Activated naive CD4-positive, alpha-beta T cell treated with anti-CD3 and anti-CD28 coated beads, Interleukin-2, amount 50 U/mL, for 72 hours (primary cell): ENCODE measurements around the gene CCDC180. TPM values are rescaled to one million over a fixed set of nuclear protein-coding genes. Genes with fewer than 3 reads are reported as not detected.
"Not testable (repeated sequence)": the region's sequence is repeated elsewhere in the genome, so short reads cannot be mapped to it uniquely, and the experiment has no call there.

Experiments
- ATAC-seq, 2 donors: fragments of 150-1000 bp; cut with Tn5 transposase; 2 replicates each; pipeline ENCODE4 v1.10.0; 2021; ENCODE audit warnings: mild to moderate bottlenecking in 2 of 2, moderate library complexity in 2 of 2
- DNase-seq, 2 donors: peaks; one replicate each; pipeline ENCODE4 v3.0.0; 2021 to 2022; ENCODE audit warnings: low spot score in 2 of 2
- H3K27ac Mint-ChIP-seq, 2 donors: one replicate each; pipeline ENCODE4 v1.8.0; 2022; ENCODE audit warnings: mild to moderate bottlenecking in 2 of 2, mixed read lengths in 2 of 2
- H3K36me3 Mint-ChIP-seq, 2 donors: one replicate each; pipeline ENCODE4 v1.8.0; 2022; ENCODE audit warnings: mixed read lengths in 2 of 2
- H3K9me3 Mint-ChIP-seq, 2 donors: one replicate each; pipeline ENCODE4 v1.8.0; 2022; ENCODE audit warnings: mixed read lengths in 2 of 2
- total RNA-seq, 2 donors: library from RNA; stranded (reverse); gene quantifications; one replicate each; pipeline ENCODE4 v1.2.3, GENCODE V29; 2022

CCDC180 gene
- 1 to 10 TPM in 1 of 2 donors, under 1 TPM in 1; 0.50 to 2.7 TPM for total RNA-seq

DNA sequence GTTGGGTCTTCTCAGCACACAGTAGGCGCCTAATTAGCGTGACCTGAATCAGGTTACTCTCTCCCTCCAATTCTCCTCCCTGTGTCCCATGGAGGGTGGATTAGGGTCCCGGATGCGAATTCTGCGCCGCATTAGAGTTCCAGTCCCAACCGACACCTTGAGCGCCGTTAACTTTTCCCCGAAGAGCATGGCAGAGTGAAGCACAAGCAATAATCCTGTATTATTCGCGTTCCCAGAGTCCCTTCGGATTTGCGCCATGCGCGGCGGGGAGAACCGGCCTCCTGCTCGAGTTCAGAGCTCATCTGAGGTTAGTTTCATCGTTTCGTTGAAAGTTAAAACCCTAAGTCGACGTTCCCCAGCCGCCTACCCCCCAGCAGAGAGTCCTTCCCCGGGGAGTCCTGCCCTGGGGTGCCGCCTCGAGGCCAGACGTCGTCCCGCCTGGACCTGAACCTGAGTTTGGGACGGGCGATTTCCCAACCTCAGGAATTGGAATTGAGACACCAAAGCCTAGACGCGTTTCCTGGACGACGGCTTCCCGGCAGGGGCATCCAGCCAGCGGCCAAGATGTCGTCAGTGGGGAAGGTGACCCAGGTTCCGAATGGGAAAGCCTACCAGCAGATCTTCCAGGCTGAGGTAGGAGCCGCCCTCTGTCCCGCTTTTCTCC is at the start of gene CCDC180:
Gene CCDC180, plus strand, starts transcription at position 160 of the 664 bp plus-strand sequence. Its CDS starts 405 bp downstream, at position 565.
- DNase-seq (no peak), ATAC-seq (no peak)
- Mint-ChIP-seq H3K27ac (no peak within 1 kb of the TSS), H3K36me3 (no peaks in the 10 kb centered on the region), H3K9me3 (no peaks in the 10 kb centered on the region)

DNA sequence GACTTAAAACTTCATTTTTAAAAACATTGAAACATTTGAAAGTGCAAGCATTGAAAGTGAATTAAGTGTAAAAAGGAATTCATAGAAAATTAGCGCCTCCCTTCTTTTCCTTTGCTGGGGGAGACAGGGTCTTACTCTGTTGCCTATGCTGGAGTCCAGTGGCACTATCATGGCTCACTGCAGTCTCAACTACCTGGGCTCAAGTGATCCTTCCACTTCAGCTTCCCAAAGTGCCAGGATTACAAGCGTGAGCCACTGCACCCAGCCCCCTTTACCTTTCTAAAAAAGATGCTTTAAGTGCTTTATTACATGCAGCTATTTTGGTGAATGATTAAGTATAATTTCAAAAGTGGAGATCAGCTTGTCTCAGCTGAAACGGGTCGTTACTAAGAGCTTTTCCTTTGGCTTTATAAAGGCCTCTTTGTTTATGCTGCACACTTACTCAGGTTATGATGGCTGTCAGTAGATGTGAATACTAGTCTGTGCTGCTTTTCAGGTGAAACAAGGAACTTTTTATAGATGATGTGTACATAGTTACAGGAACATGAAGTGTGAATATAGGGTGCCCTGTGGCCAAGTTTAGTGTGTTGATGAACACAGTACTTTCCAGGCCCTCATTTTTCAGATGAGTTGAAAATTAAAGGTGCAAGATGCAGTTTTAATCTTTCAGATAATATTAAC is 47.5 kb upstream of the CCDC180 start:
- H3K9me3 Mint-ChIP-seq, DNase-seq, H3K27ac Mint-ChIP-seq, H3K36me3 Mint-ChIP-seq, ATAC-seq: not testable (repeated sequence)

DNA sequence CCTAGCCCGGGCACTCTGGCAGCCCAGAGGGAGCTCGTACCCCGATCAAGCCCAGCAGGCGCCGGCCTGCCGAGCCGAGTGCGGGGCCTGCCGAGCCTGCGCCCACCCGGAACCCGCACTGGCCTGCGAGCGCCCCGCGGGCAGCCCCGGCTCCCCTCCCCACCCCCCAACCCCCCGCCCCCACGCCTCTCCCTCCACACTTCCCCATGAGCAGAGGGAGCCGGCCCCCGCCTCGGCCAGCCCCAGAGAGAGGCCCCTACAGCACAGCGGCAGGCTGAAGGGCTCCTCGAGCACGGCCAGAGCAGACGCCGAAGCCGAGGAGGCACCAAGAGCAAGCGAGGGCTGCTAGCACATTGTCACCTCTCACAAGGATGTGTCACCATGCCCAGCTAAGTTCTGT is 36.2 kb upstream of the CCDC180 start:
- H3K9me3 Mint-ChIP-seq, result no peaks in the 10 kb centered on the region
- no peak for ATAC-seq
- peak overlapping the region in 1 of 2 donors; percentile 52 for H3K27ac Mint-ChIP-seq
- H3K36me3 Mint-ChIP-seq, result no peaks in the 10 kb centered on the region
- DNase-seq, result no peak

DNA sequence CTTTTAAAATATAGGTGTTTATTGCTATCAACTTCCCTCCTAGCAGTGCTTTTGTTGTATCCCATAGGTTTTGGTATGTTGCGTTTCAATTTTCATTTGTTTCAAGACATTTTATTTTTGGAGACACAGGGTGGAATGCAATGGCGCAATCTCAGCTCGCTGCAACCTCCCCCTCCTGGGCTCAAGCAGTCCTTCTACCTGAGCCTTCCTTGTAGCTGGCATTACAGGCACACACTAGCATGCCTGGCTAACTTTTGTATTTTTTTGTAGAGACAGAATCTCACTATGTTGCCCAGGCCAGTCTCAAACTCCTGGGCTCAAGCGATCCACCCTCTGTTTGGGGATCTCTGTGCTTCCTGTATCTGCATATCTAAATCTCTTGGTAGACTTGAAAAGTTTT is 35.4 kb upstream of the CCDC180 start:
- ATAC-seq, result no peak
- Mint-ChIP-seq H3K36me3 (no peaks in the 10 kb centered on the region), H3K9me3 (no peaks in the 10 kb centered on the region), H3K27ac (peak overlapping the region in 1 of 2 donors; percentile 52)
- no peak for DNase-seq

DNA sequence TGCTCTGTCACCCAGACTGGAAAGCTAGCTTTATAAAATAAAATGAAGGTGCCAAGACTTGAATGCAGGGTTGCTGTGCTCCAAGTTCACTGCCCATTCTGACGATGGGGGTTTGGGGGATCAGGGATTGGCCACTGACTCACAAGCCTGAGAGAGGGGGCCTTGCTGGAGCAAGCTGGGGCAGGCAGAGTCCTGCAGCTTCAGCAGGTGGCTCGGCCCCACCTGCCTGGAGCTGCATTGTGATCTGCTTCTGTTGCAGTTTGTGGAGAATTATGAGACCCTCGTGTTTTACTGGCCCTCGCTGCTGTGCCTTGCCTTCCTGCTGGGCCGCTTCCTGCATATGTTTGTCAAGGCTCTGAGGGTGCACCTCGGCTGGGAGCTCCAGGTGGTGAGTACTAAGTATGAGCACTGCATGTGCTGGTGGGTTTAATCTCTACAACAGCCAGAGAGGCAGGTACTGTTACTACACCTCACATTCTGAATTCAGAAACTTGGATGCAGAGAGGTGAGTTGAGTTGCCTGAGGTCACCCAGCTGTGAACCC is 31.1 kb upstream of the CCDC180 start:
- no peak overlapping the region for H3K27ac Mint-ChIP-seq
- no peak for ATAC-seq
- DNase-seq, result no peak
- peaks cover 7 to 12% of the 10 kb centered on the region in 2 donors for H3K36me3 Mint-ChIP-seq
- no peaks in the 10 kb centered on the region for H3K9me3 Mint-ChIP-seq

DNA sequence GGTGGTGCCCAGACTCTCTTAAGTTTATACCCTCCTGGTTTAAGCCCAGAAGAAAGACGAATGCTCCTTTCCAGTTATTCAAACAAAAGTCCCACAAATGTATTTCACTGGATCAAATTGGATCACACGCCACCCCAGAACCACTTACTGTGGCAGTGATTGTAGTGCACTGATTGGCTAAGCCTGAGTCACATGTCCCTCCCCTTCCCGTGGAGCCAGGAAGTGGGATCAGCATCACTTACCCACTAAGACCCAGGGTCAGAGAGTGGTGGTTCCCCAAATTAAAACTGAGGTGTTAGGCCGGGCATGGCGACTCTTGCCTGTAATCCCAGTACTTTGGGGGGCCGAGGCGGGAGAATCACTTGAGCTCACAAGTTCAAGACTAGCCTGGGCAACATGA is 29.5 kb upstream of the CCDC180 start:
- peaks cover 7 to 12% of the 10 kb centered on the region in 2 donors for H3K36me3 Mint-ChIP-seq
- no peak for ATAC-seq
- no peak for DNase-seq
- no peaks in the 10 kb centered on the region for H3K9me3 Mint-ChIP-seq
- H3K27ac Mint-ChIP-seq, result peak overlapping the region in 1 of 2 donors; percentile 55

DNA sequence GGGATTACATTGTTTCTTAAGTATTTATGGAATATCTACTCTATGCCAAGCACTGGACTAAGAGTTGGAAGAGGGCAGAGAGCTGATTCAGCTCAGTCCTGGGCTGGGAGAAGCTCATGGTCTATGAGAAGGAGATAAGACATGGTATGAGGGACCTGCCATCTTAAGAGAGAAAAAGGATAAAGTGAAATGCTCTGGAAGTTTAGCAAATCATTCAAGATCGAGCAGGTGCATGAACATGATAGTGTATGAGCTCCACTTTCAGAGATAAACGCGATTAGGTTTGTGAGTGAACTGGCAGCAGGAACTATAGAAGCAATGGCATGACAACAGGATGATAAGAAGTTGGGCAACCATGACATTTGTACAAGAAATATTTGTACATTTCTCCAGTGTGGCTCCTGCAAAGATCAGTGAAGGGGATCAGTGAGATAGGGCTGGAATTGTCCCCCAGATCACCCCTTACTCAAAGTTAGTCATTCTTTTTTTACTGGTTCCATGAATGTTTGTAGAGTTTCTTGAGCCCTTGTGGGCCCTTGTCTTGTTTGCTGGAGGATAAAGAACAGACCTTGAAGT is 26.6 kb upstream of the CCDC180 start:
- ATAC-seq (no peak), DNase-seq (no peak)
- Mint-ChIP-seq H3K27ac (no peak overlapping the region), H3K36me3 (peaks cover 18 to 26% of the 10 kb centered on the region in 2 donors), H3K9me3 (no peaks in the 10 kb centered on the region)

DNA sequence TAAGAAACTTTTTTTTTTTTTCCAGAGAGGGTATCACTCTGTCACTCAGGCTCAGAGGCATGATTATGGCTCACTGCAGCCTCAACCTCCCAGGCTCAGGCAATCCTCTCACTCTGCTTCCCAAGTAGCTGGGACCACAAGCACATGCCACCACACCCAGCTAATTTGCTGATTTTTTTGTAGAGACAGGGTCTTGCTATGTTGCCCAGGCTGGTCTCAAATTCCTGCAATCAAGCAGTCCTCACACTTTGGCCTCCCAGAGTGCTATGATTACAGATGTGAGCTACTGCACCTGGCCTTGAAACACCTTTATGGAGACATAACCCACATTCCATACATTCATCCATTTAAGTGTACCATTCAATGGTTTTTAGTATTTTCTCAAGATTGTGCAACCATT is 23.7 kb upstream of the CCDC180 start:
- ATAC-seq, result no peak
- peaks cover 10 to 23% of the 10 kb centered on the region in 2 donors for H3K36me3 Mint-ChIP-seq
- no peak overlapping the region for H3K27ac Mint-ChIP-seq
- peaks cover 0 to 4% of the 10 kb centered on the region in 2 donors for H3K9me3 Mint-ChIP-seq
- no peak for DNase-seq

DNA sequence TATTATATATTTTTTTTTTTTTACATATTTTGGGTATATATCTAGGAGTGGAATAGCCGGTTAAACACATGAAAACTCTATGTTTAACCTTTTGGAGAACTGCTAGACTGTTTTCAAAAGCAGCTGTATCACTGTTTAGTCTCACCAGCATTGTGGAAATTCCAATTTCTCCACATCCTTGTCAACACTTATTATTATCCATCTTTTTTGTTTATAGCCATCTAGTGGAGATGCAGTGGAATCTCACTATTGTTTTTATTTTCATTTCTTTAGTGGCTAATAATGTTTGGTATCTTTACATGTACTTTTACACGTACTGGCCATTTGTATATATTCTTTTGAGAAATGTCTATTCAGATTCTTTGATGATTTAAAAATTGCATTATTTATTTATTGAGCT is 22.7 kb upstream of the CCDC180 start:
- DNase-seq, result no peak
- ATAC-seq, result no peak
- Mint-ChIP-seq H3K36me3 (peaks cover 10 to 20% of the 10 kb centered on the region in 2 donors), H3K9me3 (peaks cover 0 to 4% of the 10 kb centered on the region in 2 donors), H3K27ac (no peak overlapping the region)

DNA sequence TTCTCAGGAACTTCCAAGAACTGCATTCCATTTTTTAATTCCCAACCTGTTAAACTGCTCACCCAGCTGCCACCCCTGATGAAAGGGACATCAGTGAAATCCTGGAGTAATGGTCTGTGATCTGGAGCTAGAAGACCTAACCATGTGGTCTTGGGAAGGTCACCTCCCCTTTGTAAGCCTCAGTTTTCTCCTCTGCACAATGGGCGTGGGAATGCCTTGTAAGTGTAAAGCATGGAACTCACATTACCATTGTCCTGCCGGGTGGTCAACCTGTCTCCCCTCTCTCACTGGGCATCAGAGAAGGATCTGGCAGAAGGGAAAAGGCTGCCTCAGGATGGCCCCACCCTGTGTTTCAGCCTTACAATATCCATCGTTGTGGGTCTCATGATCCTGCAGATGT is 15.3 kb upstream of the CCDC180 start:
- H3K36me3 Mint-ChIP-seq, result peaks cover 12 to 33% of the 10 kb centered on the region in 2 donors
- H3K27ac Mint-ChIP-seq, result no peak overlapping the region

DNA sequence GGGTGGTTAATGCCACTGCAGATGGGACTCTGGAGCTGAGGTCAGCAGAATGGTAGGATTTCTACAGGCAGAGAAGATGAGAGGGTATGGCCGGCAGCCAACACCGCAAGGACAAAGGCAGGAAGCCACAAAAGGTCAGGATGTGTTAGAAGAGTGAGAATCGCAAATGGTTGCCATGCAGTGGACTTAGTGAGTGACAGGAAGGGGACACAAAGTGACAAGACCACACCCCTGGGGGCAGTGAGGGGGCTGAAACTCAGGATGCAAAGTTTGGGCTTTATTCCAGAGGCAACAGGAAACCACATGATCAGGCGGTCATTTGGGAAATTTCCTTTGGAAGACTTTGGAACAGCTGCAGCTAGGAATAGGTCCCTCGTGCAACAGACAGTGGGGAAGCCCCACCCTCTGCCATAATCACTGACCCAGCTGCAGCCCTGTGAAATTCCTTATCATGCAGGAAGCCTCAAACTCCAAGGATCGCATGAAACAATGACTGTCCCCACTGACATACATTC is 14.2 kb upstream of the CCDC180 start:
- H3K27ac Mint-ChIP-seq, result no peak overlapping the region
- peaks cover 9 to 15% of the 10 kb centered on the region in 2 donors for H3K9me3 Mint-ChIP-seq
- peaks cover 20 to 41% of the 10 kb centered on the region in 2 donors for H3K36me3 Mint-ChIP-seq
- DNase-seq, result no peak
- ATAC-seq, result no peak

More for the DNA sequence above, 15.3 kb upstream of the CCDC180 start:
- DNase-seq (no peak), ATAC-seq (no peak)
- H3K9me3 Mint-ChIP-seq, result peaks cover under 1 to 6% of the 10 kb centered on the region in 2 donors

DNA sequence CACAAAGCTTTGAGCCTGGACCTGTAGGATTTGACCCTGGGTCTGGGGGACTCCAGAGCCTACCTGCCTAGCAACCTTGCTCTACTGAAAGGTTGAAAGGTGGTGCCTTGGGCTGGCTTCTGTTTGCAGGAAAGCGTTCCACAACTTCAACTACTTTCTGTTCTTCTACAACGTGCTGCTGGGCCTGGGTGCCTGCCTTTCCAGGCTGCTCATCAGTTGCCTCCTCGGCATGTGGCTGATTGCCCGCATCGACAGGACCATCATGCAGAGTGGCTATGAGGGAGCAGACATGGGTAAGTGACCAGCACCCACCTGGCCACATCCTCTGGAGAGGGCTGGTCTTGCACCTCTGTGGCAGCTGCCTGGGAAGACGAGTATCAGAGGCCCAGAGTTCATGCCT is 13.6 kb upstream of the CCDC180 start:
- peaks cover 14 to 20% of the 10 kb centered on the region in 2 donors for H3K9me3 Mint-ChIP-seq
- ATAC-seq, result no peak

DNA sequence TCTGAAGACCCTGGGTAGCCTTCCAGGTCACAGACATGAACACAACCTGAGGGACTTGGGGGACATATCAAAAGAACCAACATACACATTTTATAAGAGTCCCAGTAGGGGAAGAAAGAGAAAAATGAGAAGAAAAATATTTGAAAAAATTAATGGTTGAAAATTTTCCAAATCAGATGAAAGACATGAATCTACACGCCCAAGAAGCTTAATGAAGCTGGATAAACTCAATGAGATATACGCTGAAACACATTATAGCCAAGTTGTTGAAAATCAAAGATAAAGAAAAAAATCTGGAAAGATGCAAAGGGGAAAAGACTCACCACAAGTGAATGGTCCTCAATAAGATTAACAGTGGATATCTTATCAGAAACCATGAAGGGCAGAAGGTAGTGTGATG is 9.6 kb upstream of the CCDC180 start:
- ATAC-seq, result no peak
- Mint-ChIP-seq H3K27ac (no peak overlapping the region), H3K9me3 (peaks cover 19 to 25% of the 10 kb centered on the region in 2 donors), H3K36me3 (peaks cover 20 to 43% of the 10 kb centered on the region in 2 donors)
- no peak for DNase-seq

More for the DNA sequence above, 13.6 kb upstream of the CCDC180 start:
- DNase-seq, result no peak
- Mint-ChIP-seq H3K27ac (no peak overlapping the region), H3K36me3 (peaks cover 20 to 46% of the 10 kb centered on the region in 2 donors)

DNA sequence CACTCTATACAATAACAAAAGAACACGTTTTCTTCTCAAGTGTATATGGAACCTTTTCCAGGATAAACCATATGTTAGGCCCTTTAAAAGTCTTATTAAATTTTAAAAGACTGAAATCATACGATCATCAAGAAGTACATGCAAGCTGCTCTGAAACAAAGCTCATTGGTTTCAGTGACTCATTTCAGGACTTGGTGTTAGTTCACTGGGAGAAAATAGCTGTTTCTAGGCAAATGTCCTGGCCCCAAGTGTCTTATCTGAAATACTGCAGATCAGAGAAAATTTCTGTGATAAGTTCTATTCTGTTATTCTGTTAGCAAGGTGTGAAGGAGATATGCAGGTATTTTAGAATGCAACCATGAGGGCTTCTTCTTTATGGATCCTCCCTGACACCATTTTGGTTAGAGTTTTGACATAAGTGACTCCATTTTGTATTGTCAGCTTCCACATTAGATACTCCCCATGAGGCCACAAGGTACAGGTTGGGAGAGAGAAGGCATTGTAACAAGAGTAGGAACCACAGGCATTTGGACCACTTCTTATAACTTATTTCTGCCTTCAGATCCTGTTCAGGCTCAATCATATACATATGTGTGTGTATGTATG is 7.5 kb upstream of the CCDC180 start:
- Mint-ChIP-seq H3K9me3 (peaks cover 19 to 25% of the 10 kb centered on the region in 2 donors), H3K27ac (no peak overlapping the region), H3K36me3 (peaks cover 20 to 30% of the 10 kb centered on the region in 2 donors)
- DNase-seq (no peak), ATAC-seq (peak in 1 of 2 donors; percentile 34)

DNA sequence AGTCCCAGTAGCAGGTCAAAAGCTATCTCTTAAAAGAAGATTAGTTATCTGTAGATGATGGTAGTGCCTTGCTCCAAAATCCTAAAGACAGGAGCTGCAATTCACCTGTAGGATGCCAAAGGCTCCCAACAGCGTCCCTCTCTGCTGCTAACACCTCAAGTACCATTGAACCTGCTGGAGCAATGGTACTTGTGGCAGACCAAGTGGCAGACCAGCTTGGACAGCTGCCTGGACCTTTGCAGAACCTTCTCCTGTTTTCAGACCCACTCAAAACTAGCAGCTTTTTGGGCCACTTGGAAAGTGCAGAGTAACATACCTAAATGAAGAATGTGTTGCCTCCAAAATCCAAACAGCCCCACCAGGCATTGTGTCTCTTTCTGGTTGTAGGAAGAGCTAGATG is 6.9 kb upstream of the CCDC180 start:
- peaks cover 13 to 24% of the 10 kb centered on the region in 2 donors for H3K36me3 Mint-ChIP-seq
- DNase-seq, result peak in 1 of 2 donors; percentile 9
- no peak overlapping the region for H3K27ac Mint-ChIP-seq
- H3K9me3 Mint-ChIP-seq, result peaks cover 19 to 20% of the 10 kb centered on the region in 2 donors
- no peak for ATAC-seq

DNA sequence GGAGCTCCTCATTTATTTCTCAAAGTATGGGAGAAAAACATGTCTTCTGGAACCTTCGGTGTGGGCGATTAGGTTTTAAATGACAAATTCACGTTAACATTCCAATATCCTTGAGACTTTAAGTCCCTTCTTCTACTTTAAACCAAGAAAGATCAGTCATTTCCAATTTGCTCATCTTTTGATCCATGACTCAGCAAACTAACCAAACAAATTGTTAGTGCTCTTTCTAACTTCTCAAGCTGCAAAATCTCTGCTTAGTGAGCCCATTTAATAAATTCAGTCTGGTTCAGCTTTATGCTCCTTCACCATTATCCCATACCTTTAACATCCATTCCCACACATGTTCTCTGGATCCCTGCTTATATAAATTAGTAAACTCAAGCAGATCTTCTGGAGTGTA is 5.5 kb upstream of the CCDC180 start:
- ATAC-seq (no peak), DNase-seq (no peak)
- Mint-ChIP-seq H3K27ac (no peak overlapping the region), H3K36me3 (peaks cover 11 to 14% of the 10 kb centered on the region in 2 donors), H3K9me3 (peaks cover 19 to 20% of the 10 kb centered on the region in 2 donors)
